Sigmoid colon (tissue), 7 donors: Measurements from ENCODE around the gene UST. TPM values are rescaled to one million over a fixed set of nuclear protein-coding genes. Genes with fewer than 3 reads are reported as not detected.

ENCODE experiments used
- DNase-seq: peaks from one replicate; pipeline ENCODE4 v3.0.0-alpha.2; 2019
- H3K27ac ChIP-seq, 4 donors: fragments of 200-600 bp; sonication (generic); one replicate each; pipeline ENCODE4 v1.5.1; 2016 to 2019; ENCODE audit warnings: mild to moderate bottlenecking in 1 of 4
- H3K27me3 ChIP-seq, 3 donors: fragments of 200-600 bp; sonication (generic); one replicate each; pipeline ENCODE4 v1.5.1; 2019; ENCODE audit warnings: mild to moderate bottlenecking in 1 of 3
- H3K36me3 ChIP-seq, 4 donors: fragments of 200-600 bp; sonication (generic); one replicate each; pipeline ENCODE4 v1.5.1; 2016 to 2019
- H3K4me1 ChIP-seq, 4 donors: fragments of 200-600 bp; sonication (generic); one replicate each; pipeline ENCODE4 v1.5.1; 2017 to 2019
- H3K4me3 ChIP-seq, 4 donors: fragments of 200-600 bp; sonication (generic); one replicate each; pipeline ENCODE4 v1.5.1; 2017 to 2019; ENCODE audit warnings: mild to moderate bottlenecking in 2 of 4, moderate library complexity in 1 of 4
- H3K9me3 ChIP-seq, 4 donors: fragments of 200-600 bp in 3 of 4; sonication (generic) in 3 of 4; one replicate each; pipeline versions ENCODE4 v1.5.1 to v1.6.1; 2013 to 2019
- EP300 ChIP-seq, 4 donors: sonication (generic); formaldehyde crosslinking; IDR thresholded peaks; one replicate each; pipeline ENCODE4 v1.6.1; 2017; ENCODE audit warnings: antibody characterized with exemption in 4 of 4
- POLR2A ChIP-seq, 2 donors: fragments of 450-650 bp; IDR thresholded peaks; one replicate each; pipeline ENCODE4 v1.6.1; 2016; ENCODE audit warnings: antibody characterized with exemption in 2 of 2, mild to moderate bottlenecking in 2 of 2, moderate library complexity in 2 of 2
- POLR2AphosphoS5 ChIP-seq, 4 donors: sonication (generic); formaldehyde crosslinking; IDR thresholded peaks; one replicate each; pipeline ENCODE4 v1.6.1; 2017; ENCODE audit warnings: antibody characterized with exemption in 4 of 4
- WGBS, 2 donors: extraction: QIAGEN DNeasy Blood & Tissue Kit; methylation state at CpG; one replicate each; pipeline ENCODE4 v1.1.7; 2013; 5-methylcytosine and 5-hydroxymethylcytosine counted together
- intact Hi-C: fragments of 100-400 bp; cut with DNase I; formaldehyde crosslinking; loops from one replicate; pipeline ENCODE4 v1.15.1; 2023
- polyA plus RNA-seq, 3 donors: library from polyadenylated mRNA; stranded (reverse); fragments of 200-250 nt; gene quantifications; one replicate each; pipeline ENCODE4 v1.2.3, GENCODE V29; 2013
- total RNA-seq, 4 donors: library from RNA; depleted of rRNA; stranded (reverse); fragments of >200 nt; gene quantifications; one replicate each; pipeline ENCODE4 v1.1.0, GENCODE V29; 2016
- TF ChIP-seq, protein P1 (sequence below), 4 experiments: fragments of 450-650 bp in 3 of 4; fragments of 200-600 bp in 1 of 4; IDR thresholded peaks; one replicate each; pipeline ENCODE4 v1.5.1; 2016 to 2019; ENCODE audit warnings: antibody characterized with exemption in 4 of 4, mild to moderate bottlenecking in 3 of 4, moderate library complexity in 2 of 4
- donor health status: healthy with polysubstance abuse.
- donor health status: Bipolar disorder and iron deficiency.
- donor health status: healthy.

The UST gene
- total and polyA plus RNA-seq, 7 donors: 0.46 to 35.2 (median 21.8) TPM

DNA sequence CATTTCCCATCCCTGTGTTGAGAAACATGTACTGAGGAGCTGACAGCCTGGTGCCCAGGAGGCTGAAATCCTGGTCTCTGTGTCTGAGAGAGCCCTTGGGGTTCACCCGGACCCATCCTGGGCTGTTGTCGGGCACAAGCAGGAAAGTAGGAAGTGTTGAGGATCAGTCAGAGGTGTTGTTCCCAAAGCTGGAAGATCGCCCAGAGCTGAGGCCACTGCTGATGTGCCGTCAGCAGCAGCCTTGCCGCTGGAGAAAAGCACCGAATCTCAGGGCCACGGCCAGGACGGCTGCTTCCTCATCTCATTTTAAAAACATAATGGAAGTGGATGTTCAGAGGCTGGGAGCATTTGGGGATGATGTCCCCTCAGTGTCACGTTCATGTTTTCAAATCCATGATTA lies 218.5 kb downstream of the UST start:
- Histone ChIP-seq H3K27ac (no peak overlapping the region), H3K27me3 (no peaks in the 10 kb centered on the region), H3K36me3 (no peaks in the 10 kb centered on the region), H3K9me3 (no peaks in the 10 kb centered on the region), H3K4me1 (peaks cover 0 to 29% (median 28%) of the 10 kb centered on the region in 4 donors), H3K4me3 (no peak overlapping the region)
- WGBS, 2 donors: 86 to 89% methylated on average over 9 of the region's 9 CpGs
- intact Hi-C loops: no loop called here
- no peak for TF ChIP-seq EP300 (IDR thresholded peaks at IDR 0.05)
- TF ChIP-seq, protein P1, sequence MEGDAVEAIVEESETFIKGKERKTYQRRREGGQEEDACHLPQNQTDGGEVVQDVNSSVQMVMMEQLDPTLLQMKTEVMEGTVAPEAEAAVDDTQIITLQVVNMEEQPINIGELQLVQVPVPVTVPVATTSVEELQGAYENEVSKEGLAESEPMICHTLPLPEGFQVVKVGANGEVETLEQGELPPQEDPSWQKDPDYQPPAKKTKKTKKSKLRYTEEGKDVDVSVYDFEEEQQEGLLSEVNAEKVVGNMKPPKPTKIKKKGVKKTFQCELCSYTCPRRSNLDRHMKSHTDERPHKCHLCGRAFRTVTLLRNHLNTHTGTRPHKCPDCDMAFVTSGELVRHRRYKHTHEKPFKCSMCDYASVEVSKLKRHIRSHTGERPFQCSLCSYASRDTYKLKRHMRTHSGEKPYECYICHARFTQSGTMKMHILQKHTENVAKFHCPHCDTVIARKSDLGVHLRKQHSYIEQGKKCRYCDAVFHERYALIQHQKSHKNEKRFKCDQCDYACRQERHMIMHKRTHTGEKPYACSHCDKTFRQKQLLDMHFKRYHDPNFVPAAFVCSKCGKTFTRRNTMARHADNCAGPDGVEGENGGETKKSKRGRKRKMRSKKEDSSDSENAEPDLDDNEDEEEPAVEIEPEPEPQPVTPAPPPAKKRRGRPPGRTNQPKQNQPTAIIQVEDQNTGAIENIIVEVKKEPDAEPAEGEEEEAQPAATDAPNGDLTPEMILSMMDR (IDR thresholded peaks at IDR 0.05): no peak
- no peak for TF ChIP-seq POLR2AphosphoS5 (IDR thresholded peaks at IDR 0.05)
- no peak for TF ChIP-seq POLR2A (IDR thresholded peaks at IDR 0.05)
- DNase-seq: no peak

DNA sequence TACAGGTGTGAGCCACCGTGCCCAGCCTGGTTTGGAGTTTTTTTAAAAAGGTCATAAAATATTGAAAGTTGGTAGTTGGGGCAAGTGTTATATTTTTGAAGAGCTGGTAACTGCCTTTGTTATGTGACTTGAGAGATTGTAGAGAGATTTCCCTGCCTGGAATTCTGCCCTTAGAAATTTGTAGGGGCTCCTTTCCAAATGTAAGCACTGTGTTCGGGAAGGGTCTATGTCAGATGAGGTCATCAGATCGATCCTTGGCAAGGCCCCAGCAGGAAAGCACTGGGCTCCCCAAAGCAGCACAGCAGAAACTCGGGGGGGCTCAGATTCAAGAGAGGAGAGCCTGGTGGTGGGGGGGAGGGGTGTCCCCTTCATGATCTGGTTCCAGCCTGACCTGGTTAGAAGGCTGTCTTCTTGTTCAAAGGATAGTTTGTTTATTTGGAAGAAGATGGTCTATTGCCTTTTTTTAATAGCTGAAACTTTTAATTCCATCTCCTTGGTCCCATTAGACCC lies 220.2 kb downstream of the UST start:
- TF ChIP-seq POLR2A (IDR thresholded peaks at IDR 0.05) (no peak), EP300 (IDR thresholded peaks at IDR 0.05) (no peak), POLR2AphosphoS5 (IDR thresholded peaks at IDR 0.05) (no peak)
- TF ChIP-seq, protein P1 (IDR thresholded peaks at IDR 0.05): no peak

DNA sequence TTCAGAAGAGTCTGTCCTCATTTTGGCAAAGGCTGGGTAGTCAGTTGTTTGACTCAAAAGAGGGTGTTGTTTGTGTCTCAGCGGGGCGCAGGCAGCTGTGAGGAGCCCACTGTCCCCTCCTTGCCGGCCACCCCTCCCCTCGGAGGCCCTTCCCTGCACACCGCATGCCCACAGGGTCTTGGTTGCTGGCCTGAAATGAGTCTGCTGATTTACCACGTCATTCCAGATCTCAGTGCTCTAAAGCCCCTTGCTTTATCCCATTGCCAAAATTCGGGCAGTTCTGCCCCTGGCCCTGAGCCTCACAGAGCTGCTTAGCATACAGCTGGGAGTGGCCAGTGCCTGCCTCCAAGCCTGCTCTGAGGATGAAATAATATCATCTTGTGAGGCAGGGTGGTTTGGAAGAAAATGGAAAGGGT lies 220.7 kb downstream of the UST start:
- intact Hi-C loops: no loop called here
- TF ChIP-seq EP300 (IDR thresholded peaks at IDR 0.05) (no peak), POLR2AphosphoS5 (IDR thresholded peaks at IDR 0.05) (no peak), POLR2A (IDR thresholded peaks at IDR 0.05) (no peak)
- TF ChIP-seq, protein P1 (IDR thresholded peaks at IDR 0.05): no peak
- no peaks in the 10 kb centered on the region for H3K27me3 ChIP-seq
- DNase-seq: no peak
- H3K9me3 ChIP-seq: no peaks in the 10 kb centered on the region
- H3K36me3 ChIP-seq: no peaks in the 10 kb centered on the region
- peaks cover 0 to 29% (median 28%) of the 10 kb centered on the region in 4 donors for H3K4me1 ChIP-seq
- 74 to 80% methylated on average over 7 of the region's 7 CpGs for WGBS, 2 donors
- H3K4me3 ChIP-seq: no peak overlapping the region
- peak overlapping the region in 1 of 4 donors; percentile 58 for H3K27ac ChIP-seq

More for the DNA sequence above, 220.2 kb downstream of the UST start:
- H3K36me3 ChIP-seq: no peaks in the 10 kb centered on the region
- intact Hi-C loops: no loop called here
- WGBS, 2 donors: 58 to 75% methylated on average over 4 of the region's 4 CpGs
- H3K4me3 ChIP-seq: no peak overlapping the region
- no peaks in the 10 kb centered on the region for H3K27me3 ChIP-seq
- no peaks in the 10 kb centered on the region for H3K9me3 ChIP-seq
- H3K27ac ChIP-seq: peak overlapping the region in 1 of 4 donors; percentile 58
- DNase-seq: no peak
- peaks cover 0 to 29% (median 28%) of the 10 kb centered on the region in 4 donors for H3K4me1 ChIP-seq

DNA sequence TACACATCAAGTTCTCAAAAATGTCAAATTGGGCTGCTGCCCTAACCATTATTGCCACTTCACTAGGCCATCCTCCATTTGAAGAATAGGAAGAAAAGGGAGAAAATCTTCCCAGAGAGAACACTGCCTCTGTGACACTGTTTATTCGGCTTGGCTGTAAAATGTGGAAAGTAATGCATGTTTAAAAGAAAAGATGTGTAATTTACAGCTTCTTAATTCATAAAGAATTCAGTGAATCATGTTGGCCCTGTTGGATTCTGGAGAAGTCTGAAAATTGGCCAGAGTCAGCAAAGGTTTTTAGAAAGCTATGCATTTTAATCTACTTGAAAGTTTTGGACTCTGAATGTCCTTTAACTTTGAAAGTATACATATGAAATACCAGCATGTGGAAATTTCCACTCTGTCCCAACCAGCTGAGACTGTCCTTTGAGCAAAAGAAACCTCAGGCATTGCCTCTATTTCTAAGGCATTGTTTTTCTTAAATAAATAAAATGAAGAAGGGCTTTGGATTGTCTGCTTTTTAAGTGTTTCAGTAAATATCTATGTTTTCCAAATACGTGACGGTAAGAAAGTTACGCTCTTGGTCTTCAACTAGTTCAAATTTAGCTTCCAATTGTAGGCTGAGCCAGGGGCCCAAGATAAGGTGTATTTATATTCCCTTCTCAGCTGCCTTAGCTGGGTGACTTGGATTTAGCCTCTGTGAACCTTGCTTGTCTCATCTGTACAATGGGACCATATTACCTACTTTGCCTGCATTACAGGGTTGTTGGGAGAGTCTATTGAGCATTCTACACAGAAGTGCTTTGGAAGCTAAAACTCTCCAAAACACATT lies 222.2 kb downstream of the UST start:
- peak overlapping the region; percentile 6 to 58 (median 46) for H3K27ac ChIP-seq
- WGBS, 2 donors: 76 to 86% methylated on average over 4 of the region's 4 CpGs
- intact Hi-C loops: no loop called here

More for the DNA sequence above, 222.2 kb downstream of the UST start:
- TF ChIP-seq POLR2AphosphoS5 (IDR thresholded peaks at IDR 0.05) (no peak), EP300 (IDR thresholded peaks at IDR 0.05) (no peak), POLR2A (IDR thresholded peaks at IDR 0.05) (no peak)
- TF ChIP-seq, protein P1 (IDR thresholded peaks at IDR 0.05): no peak
- Histone ChIP-seq H3K4me1 (peaks cover 0 to 39% (median 33%) of the 10 kb centered on the region in 4 donors), H3K4me3 (no peak overlapping the region), H3K9me3 (no peaks in the 10 kb centered on the region), H3K36me3 (no peaks in the 10 kb centered on the region), H3K27me3 (no peaks in the 10 kb centered on the region)
- DNase-seq: no peak
